GM21423 (cell line): ENCODE results near the gene ACER2.
"Not testable (repeated sequence)": the region's sequence is repeated elsewhere in the genome, so short reads cannot be mapped to it uniquely, and the experiment has no call there.

Source experiments
- ATAC-seq: cut with Tn5 transposase; IDR thresholded peaks from one replicate; pipeline ENCODE4 v1.9.1; 2021; ENCODE audit warnings: mild to moderate bottlenecking, moderate library complexity; ENCODE audit not compliant: unreplicated experiment

The ACER2 gene

GRCh38 chr9:19408693-19409400, at the start of gene ACER2:
ACER2 (plus strand) TSS chr9:19409009; CDS start chr9:19409085, 76 bp downstream.
- ATAC-seq = peak; percentile 92

GRCh38 chr9:19369107-19369506, 39.7 kb upstream of the ACER2 start:
- no peak for ATAC-seq

GRCh38 chr9:19371942-19372341, 36.9 kb upstream of the ACER2 start:
- no peak for ATAC-seq

GRCh38 chr9:19372567-19372966, 36.2 kb upstream of the ACER2 start:
- no peak for ATAC-seq

GRCh38 chr9:19373527-19373926, 35.3 kb upstream of the ACER2 start:
- no peak for ATAC-seq

- ATAC-seq = no peak
Observed at GRCh38 chr9:19375538-19375937, 33.3 kb upstream of the ACER2 start.

- no peak for ATAC-seq
Observed at GRCh38 chr9:19376931-19377330, 31.9 kb upstream of the ACER2 start.

- no peak for ATAC-seq
Observed at GRCh38 chr9:19378164-19378563, 30.6 kb upstream of the ACER2 start.

- ATAC-seq = no peak
Observed at GRCh38 chr9:19378647-19379046, 30.2 kb upstream of the ACER2 start.

GRCh38 chr9:19379283-19379682, 29.5 kb upstream of the ACER2 start:
- no peak for ATAC-seq

- peak; percentile 28 for ATAC-seq
Observed at GRCh38 chr9:19379697-19380046, 29.1 kb upstream of the ACER2 start.

GRCh38 chr9:19380826-19381075, 28.1 kb upstream of the ACER2 start:
- no peak for ATAC-seq

- ATAC-seq = no peak
Observed at GRCh38 chr9:19381656-19382055, 27.2 kb upstream of the ACER2 start.

GRCh38 chr9:19385212-19385611, 23.6 kb upstream of the ACER2 start:
- not testable (repeated sequence) for ATAC-seq

GRCh38 chr9:19385786-19386501, 22.9 kb upstream of the ACER2 start:
- no peak for ATAC-seq

- ATAC-seq = no peak
Observed at GRCh38 chr9:19386502-19387044, 22.2 kb upstream of the ACER2 start.

GRCh38 chr9:19387317-19387716, 21.5 kb upstream of the ACER2 start:
- no peak for ATAC-seq

- not testable (repeated sequence) for ATAC-seq
Observed at GRCh38 chr9:19389539-19389938, 19.3 kb upstream of the ACER2 start.

GRCh38 chr9:19397845-19398244, 11.0 kb upstream of the ACER2 start:
- no peak for ATAC-seq

GRCh38 chr9:19403231-19403630, 5.6 kb upstream of the ACER2 start:
- not testable (repeated sequence) for ATAC-seq

GRCh38 chr9:19404283-19405075, 4.3 kb upstream of the ACER2 start:
- ATAC-seq = no peak

- ATAC-seq = no peak
Observed at GRCh38 chr9:19405771-19406170, 3.0 kb upstream of the ACER2 start.
